ENCODE results near the gene ANGPTL2.

- TF ChIP-seq CTCF (IDR thresholded peaks at IDR 0.05) (no peak), POLR2AphosphoS5 (IDR thresholded peaks at IDR 0.05) (no peak)
Observed at GRCh38 chr9:127047971-127048370, 74.5 kb downstream of the ANGPTL2 start.
